ENCODE results near the gene SUCLA2.

GRCh38 chr13:47945738-47946137 is 55.3 kb downstream of the SUCLA2 start:
- no peak for TF ChIP-seq CTCF (IDR thresholded peaks at IDR 0.05)
- TF ChIP-seq EZH2 (IDR thresholded peaks at IDR 0.05; ENCODE audit: borderline replicate concordance, insufficient read depth, low read depth, low read length, poor library complexity, severe bottlenecking) = no peak
